ENCODE results near the gene ITPA.

- TF ChIP-seq CTCF (IDR thresholded peaks at IDR 0.05), result no peak
- TF ChIP-seq POLR2AphosphoS5 (IDR thresholded peaks at IDR 0.05), result no peak
- no peak for TF ChIP-seq POLR2A (IDR thresholded peaks at IDR 0.05)
Observed at GRCh38 chr20:3203315-3204123, 5.8 kb upstream of the ITPA start.
